Astrocyte (in vitro differentiated cells and primary cell): ENCODE results near the gene GLT8D1.

Experiments used
- CTCF ChIP-seq: IDR thresholded peaks from 2 replicates; pipeline ENCODE4 v1.5.1; 2011; ENCODE audit warnings: low read depth, mild to moderate bottlenecking, inconsistent platforms, low read length, moderate library complexity; ENCODE audit not compliant: insufficient read depth
- EZH2 ChIP-seq: IDR thresholded peaks from 2 replicates; pipeline ENCODE4 v1.6.1; 2012; ENCODE audit warnings: mild to moderate bottlenecking, low read length, inconsistent platforms; ENCODE audit not compliant: insufficient read depth

DNA sequence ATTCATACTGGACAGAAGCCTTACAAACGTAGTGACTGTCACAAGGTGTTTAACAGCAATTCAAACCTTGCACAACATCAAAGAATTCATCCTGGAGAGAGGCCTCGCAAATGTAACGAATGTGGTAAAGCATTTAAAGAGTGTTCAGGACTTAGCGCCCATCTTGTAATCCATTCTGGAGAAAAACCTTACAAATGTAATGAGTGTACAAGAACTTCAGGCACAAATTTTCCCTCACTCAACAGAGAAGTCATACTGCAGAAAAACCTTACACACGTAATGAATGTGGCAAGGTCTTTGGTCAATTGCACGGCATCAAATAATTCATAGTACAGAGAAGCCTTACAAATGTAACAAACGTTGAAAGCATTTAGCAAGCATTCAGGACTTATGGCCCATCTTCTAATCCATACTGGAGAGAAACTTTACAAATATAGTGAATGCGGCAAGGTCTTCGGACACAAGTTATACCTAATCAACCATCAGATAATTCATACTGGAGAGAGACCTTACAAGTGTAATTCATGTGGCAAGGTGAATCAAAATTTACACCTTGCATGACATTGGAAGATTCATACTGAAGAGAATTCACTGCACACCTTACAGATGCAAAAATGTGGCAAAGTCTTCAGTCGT, 27.8 kb upstream of the GLT8D1 start:
- no peak for TF ChIP-seq CTCF
- TF ChIP-seq EZH2: no peak
